Measurements from ENCODE around the gene HGFAC. TPM values are rescaled to one million over a fixed set of nuclear protein-coding genes. Genes with fewer than 3 reads are reported as not detected.

The HGFAC gene
- total RNA-seq, 1 donor from 2014 or later: 2.4 TPM

DNA sequence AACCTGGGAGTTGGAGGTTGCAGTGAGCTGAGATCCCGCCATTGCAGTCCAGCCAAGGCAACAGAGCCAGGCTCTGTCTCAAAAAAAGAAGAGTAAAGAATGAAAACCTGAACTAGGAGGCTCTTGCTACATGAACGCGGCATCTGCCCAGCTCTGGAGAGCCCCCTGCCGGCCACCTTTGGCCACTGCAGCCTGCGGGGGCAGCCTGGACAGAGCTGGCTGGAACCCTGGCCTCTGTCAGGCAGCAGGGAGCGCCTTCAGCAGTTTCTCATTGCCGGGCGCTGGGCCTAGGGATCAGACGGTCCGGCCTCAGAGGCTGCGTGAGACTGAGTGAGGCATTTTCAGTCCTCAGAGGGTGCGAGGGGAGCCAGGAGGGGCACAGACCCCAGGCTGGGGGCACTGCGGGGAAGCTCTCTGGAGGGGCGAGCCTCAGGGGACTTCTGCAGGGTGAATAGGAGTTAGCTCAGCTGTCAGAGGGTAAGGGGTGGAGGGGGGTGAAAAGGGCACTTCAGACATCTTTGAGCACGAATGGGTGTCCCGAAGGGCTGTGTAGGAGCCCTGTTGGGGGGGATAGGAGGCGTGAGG lies 38.9 kb downstream of the HGFAC start:
- peaks cover 9% of the 10 kb centered on the region for H3K4me1 Mint-ChIP-seq (ENCODE audit: unreplicated experiment)
- TF ChIP-seq, protein P1, sequence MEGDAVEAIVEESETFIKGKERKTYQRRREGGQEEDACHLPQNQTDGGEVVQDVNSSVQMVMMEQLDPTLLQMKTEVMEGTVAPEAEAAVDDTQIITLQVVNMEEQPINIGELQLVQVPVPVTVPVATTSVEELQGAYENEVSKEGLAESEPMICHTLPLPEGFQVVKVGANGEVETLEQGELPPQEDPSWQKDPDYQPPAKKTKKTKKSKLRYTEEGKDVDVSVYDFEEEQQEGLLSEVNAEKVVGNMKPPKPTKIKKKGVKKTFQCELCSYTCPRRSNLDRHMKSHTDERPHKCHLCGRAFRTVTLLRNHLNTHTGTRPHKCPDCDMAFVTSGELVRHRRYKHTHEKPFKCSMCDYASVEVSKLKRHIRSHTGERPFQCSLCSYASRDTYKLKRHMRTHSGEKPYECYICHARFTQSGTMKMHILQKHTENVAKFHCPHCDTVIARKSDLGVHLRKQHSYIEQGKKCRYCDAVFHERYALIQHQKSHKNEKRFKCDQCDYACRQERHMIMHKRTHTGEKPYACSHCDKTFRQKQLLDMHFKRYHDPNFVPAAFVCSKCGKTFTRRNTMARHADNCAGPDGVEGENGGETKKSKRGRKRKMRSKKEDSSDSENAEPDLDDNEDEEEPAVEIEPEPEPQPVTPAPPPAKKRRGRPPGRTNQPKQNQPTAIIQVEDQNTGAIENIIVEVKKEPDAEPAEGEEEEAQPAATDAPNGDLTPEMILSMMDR (conservative IDR thresholded peaks at IDR 0.05): peak; percentile 100
- peaks cover 6% of the 10 kb centered on the region for H3K27me3 Mint-ChIP-seq
- H3K9me3 Mint-ChIP-seq: no peaks in the 10 kb centered on the region
- H3K27ac Mint-ChIP-seq: peak overlapping the region; percentile 48
- no peaks in the 10 kb centered on the region for H3K36me3 Mint-ChIP-seq
- H3K4me3 Mint-ChIP-seq: no peak overlapping the region
- peak; percentile 96 for DNase-seq (ENCODE audit: extremely low spot score, unreplicated experiment)

DNA sequence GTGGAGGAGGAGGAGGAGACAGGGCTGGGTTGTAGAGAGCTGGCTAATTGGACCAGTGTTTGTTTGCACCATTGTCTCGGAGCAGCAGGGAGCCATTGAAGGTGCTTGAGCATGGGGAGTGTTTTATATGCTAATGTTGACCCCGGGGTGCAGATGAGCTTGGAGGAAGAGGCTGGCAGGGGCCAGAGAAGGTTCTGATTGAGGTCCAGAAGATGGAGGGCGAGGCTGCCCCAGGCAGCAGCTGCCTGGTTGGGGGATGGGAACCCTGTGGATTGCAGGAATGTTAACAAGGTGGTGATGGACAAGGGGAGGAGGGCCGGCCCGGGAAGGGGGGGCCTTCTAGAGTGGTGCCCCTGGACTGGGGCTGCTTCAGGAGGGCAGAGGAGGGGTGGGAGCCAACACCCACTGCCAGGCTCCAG lies 39.4 kb downstream of the HGFAC start:
- H3K4me1 Mint-ChIP-seq (ENCODE audit: unreplicated experiment): peaks cover 9% of the 10 kb centered on the region
- H3K27ac Mint-ChIP-seq: peak overlapping the region; percentile 43
- peak overlapping the region; percentile 39 for H3K4me3 Mint-ChIP-seq
- H3K9me3 Mint-ChIP-seq: no peaks in the 10 kb centered on the region
- H3K36me3 Mint-ChIP-seq: no peaks in the 10 kb centered on the region
- TF ChIP-seq, protein P1 (conservative IDR thresholded peaks at IDR 0.05): no peak
- peaks cover 6% of the 10 kb centered on the region for H3K27me3 Mint-ChIP-seq
- DNase-seq (ENCODE audit: extremely low spot score, unreplicated experiment): no peak

DNA sequence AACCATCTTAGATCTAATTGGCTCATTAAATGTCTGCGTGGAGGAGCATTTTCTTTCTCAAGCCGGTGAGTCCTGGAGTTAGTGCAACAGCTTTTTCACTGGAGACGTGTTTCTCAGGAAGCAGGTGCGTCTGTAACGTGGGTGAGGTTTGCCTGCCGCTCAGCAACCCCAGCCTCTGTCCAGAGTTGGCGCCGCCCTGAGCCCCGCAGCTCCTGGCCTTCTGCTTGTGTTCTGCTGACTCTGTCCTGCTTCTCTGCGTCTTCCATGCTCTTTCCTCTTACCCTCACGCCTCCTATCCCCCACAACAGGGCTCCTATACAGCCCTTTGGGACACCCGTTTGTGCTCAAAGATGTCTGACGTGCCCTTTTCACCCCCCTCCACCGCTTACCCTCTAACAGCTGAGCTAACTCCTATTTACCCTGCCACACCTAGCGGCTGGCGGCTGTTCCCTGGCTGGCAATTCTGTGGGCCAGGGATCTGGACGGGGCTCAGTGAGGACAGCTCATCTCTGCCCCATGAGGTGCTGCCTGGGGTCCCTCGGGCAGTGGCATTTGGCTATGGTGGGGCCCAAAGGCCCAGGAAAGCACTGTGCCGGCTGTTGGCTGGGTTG lies 40.1 kb downstream of the HGFAC start:
- TF ChIP-seq, protein P1 (conservative IDR thresholded peaks at IDR 0.05): no peak
- Mint-ChIP-seq H3K4me1 (ENCODE audit: unreplicated experiment) (peaks cover 9% of the 10 kb centered on the region), H3K27me3 (peaks cover 9% of the 10 kb centered on the region), H3K27ac (no peak overlapping the region), H3K4me3 (no peak overlapping the region), H3K9me3 (no peaks in the 10 kb centered on the region), H3K36me3 (no peaks in the 10 kb centered on the region)
- no peak for DNase-seq (ENCODE audit: extremely low spot score, unreplicated experiment)

DNA sequence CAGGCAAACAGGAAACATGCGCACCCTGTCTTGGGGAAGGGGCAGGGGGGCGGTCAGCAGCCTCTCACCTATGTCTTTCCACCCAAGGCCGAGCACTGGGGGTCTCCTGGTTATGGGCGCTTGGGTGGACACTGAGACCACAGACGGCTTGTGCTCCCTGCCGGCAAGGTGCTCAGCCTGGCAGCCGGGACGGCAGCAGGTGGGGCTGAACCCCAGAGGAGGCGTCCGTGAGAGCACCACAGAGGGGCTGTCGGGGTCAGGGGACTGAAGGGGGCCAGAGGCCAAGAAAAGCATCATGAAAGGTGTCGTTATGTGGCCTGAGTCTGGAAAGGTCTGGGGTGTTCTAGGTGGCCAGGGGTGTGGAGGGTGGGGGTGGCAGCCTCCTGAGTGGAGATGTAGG lies 40.9 kb downstream of the HGFAC start:
- TF ChIP-seq, protein P1 (conservative IDR thresholded peaks at IDR 0.05): no peak
- no peak for DNase-seq (ENCODE audit: extremely low spot score, unreplicated experiment)
- no peaks in the 10 kb centered on the region for H3K36me3 Mint-ChIP-seq
- no peaks in the 10 kb centered on the region for H3K9me3 Mint-ChIP-seq
- peaks cover 9% of the 10 kb centered on the region for H3K27me3 Mint-ChIP-seq
- H3K4me1 Mint-ChIP-seq (ENCODE audit: unreplicated experiment): peaks cover 9% of the 10 kb centered on the region
- H3K4me3 Mint-ChIP-seq: no peak overlapping the region
- H3K27ac Mint-ChIP-seq: no peak overlapping the region

DNA sequence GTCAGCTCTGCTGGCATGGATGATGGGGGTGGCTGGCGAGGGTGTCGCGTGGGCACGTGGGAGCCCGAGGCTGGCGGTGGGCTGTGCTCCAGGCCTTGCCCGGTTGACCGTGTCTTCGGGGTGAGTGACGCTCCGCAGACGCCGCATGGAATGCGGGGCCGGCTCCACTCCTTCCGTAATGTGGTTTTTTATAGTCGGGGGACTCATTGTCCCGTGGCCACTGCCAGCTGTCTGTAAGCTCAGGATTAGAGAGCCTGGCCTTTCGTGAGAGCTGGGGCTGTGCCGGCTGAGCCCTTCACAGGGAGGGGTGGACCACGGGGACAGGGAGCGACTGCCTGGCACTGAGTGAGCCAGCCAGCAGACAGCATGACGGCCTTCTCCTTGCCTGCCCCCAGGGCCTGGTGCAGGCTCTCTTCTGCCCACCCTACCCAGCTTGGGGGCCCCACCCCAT lies 41.7 kb downstream of the HGFAC start:
- DNase-seq (ENCODE audit: extremely low spot score, unreplicated experiment): no peak
- Mint-ChIP-seq H3K27ac (no peak overlapping the region), H3K9me3 (no peaks in the 10 kb centered on the region), H3K36me3 (no peaks in the 10 kb centered on the region), H3K27me3 (peaks cover 12% of the 10 kb centered on the region), H3K4me1 (ENCODE audit: unreplicated experiment) (peaks cover 9% of the 10 kb centered on the region), H3K4me3 (no peak overlapping the region)
- TF ChIP-seq, protein P1 (conservative IDR thresholded peaks at IDR 0.05): no peak
